Fibroblast of the aortic adventitia (primary cell): ENCODE data around the gene CYSTM1. TPM values are rescaled to one million over a fixed set of nuclear protein-coding genes. Genes with fewer than 3 reads are reported as not detected.

ENCODE experiments used
- DNase-seq: peaks from one replicate; pipeline ENCODE4 v3.0.0-alpha.2; 2010; ENCODE audit warnings: low read depth
- H3K4me3 ChIP-seq: 2 replicates; pipeline ENCODE4 v1.5.1; 2011; ENCODE audit warnings: low read depth, mild to moderate bottlenecking, control low read depth, low read length, moderate library complexity
- total RNA-seq: library from RNA; depleted of rRNA; stranded (reverse); fragments of >200 nt; gene quantifications from 2 replicates; pipeline ENCODE4 v1.2.3, GENCODE V29; 2012; ENCODE audit warnings: low replicate concordance
- TF ChIP-seq, protein P1 (sequence below): IDR thresholded peaks from 2 replicates; pipeline ENCODE4 v1.5.1; 2011; ENCODE audit warnings: mild to moderate bottlenecking, low read length, control low read depth, inconsistent platforms; ENCODE audit not compliant: insufficient read depth

The CYSTM1 gene
- total RNA-seq, 1 donor, result 43.4 TPM

DNA sequence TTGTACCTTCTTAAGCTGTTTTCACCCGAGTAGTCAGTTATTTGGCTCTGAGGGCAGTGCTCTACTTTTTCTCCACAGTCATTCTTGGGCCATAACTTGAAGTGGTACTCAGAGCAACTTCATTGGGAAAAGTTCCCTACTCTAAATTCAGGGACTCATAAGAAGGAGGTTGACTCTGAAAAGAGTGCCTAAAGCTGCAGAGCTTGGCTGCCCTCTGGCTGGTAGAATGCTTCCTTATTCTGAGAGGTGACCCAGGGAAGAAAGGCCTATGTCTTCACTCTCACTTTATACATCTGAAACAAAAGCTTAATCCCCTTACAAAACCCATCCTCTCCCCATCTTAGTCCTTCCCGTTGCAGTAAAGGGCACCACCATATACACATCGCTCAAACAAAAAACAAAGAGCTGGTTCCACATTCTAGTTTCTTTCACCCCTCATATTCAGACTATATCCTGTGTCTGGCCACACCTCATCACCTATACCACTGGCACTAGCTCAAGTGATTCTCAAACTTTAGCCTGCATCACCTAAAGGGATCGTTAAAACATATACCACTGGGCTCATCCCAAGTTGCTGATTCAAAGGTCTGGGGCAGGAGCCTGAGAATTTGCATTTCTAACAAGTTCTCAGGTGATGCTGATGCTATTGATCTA lies 41.3 kb upstream of the CYSTM1 start:
- DNase-seq, result no peak
- TF ChIP-seq, protein P1, sequence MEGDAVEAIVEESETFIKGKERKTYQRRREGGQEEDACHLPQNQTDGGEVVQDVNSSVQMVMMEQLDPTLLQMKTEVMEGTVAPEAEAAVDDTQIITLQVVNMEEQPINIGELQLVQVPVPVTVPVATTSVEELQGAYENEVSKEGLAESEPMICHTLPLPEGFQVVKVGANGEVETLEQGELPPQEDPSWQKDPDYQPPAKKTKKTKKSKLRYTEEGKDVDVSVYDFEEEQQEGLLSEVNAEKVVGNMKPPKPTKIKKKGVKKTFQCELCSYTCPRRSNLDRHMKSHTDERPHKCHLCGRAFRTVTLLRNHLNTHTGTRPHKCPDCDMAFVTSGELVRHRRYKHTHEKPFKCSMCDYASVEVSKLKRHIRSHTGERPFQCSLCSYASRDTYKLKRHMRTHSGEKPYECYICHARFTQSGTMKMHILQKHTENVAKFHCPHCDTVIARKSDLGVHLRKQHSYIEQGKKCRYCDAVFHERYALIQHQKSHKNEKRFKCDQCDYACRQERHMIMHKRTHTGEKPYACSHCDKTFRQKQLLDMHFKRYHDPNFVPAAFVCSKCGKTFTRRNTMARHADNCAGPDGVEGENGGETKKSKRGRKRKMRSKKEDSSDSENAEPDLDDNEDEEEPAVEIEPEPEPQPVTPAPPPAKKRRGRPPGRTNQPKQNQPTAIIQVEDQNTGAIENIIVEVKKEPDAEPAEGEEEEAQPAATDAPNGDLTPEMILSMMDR, result no peak
- no peak overlapping the region for H3K4me3 ChIP-seq

DNA sequence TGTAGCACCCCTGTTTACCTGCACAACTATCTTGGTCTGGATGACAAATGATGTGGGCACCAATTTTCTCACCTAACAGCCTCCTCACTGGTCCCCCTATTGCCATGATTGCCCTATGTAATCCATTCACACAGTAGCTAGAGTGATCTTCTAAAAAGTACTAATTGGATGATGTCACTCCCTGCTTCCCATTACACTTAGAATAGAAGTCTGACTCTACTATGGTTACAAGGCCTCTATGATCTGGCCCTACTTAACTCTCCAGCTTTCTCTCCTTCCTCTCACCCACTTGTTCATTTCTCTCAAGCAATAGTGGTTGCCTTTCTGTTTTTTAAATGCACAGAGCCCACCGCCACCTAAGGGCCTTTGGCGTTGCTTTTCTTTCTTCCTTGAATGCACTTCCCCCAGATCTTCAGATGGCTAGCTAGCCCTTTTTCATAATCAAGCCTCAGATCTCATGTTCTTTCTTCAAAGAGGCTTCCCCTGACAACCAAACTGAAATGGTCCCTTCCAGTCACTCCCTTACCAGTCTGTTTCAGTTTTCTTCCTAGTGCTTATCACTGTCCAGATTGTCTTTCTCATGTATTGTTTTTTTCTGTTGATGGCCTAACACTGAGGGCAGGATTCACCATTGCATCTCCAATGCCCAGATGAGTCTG lies 40.6 kb upstream of the CYSTM1 start:
- no peak overlapping the region for H3K4me3 ChIP-seq
- TF ChIP-seq, protein P1, result no peak
- no peak for DNase-seq

GRCh38 chr5:140135127-140135526 lies 39.9 kb upstream of the CYSTM1 start:
- no peak for DNase-seq
- TF ChIP-seq, protein P1, result no peak
- H3K4me3 ChIP-seq, result no peak overlapping the region

DNA sequence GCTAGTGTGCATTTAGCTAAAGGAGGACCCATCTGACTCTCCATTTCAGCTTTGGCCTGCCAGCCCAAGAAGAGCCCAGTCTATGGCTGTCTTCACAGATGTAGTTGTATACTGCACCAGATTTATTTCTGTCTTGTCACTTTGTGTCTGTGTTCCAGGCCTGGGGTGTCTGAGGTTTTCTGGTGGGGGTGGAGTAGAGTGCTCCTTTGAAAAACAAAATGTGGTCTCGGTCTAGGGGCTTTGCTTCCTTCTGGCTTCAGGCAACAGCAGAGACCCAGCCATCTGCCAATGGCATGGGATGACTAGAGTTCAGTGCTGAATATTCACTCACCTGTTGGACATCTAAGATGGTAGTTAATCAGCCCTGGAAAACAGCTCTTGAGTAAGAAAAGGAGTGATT lies 38.4 kb upstream of the CYSTM1 start:
- TF ChIP-seq, protein P1, result no peak
- DNase-seq, result no peak
- no peak overlapping the region for H3K4me3 ChIP-seq

- H3K4me3 ChIP-seq, result no peak overlapping the region
- DNase-seq, result no peak
- TF ChIP-seq, protein P1, result no peak
Observed at GRCh38 chr5:140140435-140140834, 34.6 kb upstream of the CYSTM1 start.

DNA sequence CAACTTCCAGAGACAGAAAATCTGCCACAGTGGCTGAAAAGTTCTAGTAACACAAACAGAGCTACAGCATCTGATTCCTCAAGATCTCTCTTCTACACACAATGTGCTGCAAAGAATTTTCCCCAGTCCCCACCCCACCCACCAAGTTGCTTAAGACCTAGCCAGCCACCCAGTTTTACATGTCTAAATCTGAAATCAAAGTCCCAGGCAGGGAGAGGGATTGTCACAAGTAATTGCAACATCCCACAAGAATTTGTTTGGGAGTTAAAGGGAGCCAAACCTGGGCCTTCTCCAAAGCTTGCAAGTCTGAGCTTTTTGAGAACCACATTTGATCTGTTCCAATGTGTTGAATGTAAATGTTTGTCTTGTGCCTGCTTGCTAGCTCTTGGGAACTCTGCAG lies 33.7 kb upstream of the CYSTM1 start:
- peak; percentile 92 for DNase-seq
- no peak overlapping the region for H3K4me3 ChIP-seq
- TF ChIP-seq, protein P1, result no peak
